NCI-H1092 (cell line): ENCODE data around the gene KCNAB1.
"Not testable (repeated sequence)": the region's sequence is repeated elsewhere in the genome, so short reads cannot be mapped to it uniquely, and the experiment has no call there.

Experiments
- DNase-seq: peaks from one replicate; lab custom pipeline; 2025; lab: John Stamatoyannopoulos, UW

KCNAB1 gene

DNA sequence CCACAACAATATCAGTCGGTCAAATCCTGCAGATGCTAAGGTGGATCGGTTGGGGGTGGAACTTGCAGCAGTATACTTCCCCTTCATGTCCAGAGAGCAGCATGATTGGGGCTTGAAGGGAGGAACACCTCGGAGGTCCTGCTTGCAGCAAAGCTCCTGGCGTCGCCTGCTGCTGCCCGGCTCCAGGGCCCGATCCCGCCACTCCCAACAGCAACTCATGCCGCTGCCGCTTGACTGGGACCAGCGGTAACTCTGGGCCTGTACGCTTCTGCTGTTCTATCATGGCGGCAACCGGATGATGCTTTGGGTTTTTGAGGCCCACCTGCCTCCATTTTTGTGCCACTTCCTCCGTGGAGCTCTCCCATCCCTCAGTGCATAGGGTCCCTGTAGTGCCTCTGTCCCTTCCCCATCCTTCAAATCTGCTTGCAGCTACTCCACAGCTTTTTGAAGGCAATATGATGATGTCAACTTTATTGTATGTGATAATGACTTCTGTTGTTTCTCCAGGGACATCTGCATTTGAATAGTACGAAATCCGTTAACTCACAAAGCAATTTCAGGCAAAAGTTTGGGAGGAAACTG, 56.3 kb downstream of the KCNAB1 start:
- no peak for DNase-seq

DNA sequence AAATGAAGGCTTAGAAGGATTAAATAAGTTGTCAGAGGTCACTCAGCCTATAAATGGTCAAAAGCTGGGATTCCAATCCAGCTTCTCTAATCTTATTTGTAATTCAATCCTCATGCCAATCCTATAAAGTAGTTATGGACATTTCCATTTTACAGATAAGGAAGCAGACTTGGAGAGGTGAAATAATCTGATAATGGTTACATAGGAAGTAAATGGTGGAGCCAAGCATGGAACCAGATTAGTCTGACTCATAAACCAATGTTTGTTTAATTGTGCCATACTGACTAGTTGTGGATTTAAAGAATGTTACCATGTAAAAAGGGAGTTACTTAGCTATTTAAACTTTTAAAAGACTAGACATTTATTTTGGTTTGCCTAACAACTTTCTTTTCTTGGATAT, 59.7 kb downstream of the KCNAB1 start:
- DNase-seq, result no peak

DNA sequence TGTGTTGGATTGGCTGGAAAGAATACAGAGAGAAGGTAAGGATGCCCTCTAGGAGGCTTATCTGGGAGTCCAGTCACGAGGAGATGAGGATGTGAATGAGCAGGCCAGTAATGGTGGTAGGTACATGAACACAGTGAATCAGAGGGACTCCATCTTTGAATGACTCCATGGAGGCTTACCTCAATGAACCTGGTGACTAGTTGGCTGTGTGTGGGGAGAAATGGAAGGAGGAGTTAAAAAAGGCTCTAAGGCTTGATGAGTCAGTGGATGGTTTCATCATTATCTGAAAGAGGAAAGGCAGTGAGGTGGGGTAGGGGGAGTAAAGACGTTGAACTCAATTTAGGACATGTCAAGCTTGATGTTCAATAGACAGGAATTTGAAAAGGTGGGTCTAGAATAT, 61.1 kb downstream of the KCNAB1 start:
- DNase-seq, result no peak

DNA sequence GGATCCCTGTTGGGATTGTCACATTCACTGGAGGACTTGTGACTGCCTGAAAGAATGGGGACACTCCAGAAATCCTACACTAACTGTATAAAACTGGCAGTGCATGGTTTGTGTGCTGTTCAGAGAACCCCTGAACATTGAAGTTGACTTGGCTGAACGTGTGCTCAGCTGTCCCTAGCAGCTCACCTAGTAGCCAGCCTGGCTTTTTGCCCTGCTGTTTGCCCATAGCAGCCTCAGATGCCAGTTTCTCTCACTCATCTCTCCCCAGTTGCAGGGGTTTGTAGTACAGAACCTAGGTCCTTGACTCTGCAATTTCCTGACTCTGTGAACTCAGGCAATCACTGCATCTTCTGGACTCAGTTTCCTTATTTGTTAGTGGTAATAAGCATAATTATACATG, 63.0 kb downstream of the KCNAB1 start:
- no peak for DNase-seq

DNA sequence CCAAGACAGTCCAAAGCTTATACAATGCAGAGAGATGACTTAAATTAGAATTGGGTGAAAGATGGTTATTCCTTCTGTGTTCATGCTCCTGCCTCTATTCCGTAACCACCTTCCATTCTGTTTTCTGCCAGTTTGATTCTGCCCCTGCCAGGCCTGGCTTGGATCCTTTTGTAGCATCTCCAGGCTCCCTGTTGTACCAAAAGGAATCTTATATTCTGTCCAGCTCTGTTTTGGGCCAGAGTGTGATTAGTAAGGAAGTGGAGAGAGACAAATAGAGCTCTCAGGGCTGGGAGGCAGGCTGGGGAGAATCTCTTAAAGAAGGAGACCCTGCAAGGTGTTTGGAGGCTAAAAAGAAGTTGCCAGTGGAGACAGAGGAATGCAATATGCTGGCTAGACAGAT, 63.8 kb downstream of the KCNAB1 start:
- DNase-seq, result no peak

DNA sequence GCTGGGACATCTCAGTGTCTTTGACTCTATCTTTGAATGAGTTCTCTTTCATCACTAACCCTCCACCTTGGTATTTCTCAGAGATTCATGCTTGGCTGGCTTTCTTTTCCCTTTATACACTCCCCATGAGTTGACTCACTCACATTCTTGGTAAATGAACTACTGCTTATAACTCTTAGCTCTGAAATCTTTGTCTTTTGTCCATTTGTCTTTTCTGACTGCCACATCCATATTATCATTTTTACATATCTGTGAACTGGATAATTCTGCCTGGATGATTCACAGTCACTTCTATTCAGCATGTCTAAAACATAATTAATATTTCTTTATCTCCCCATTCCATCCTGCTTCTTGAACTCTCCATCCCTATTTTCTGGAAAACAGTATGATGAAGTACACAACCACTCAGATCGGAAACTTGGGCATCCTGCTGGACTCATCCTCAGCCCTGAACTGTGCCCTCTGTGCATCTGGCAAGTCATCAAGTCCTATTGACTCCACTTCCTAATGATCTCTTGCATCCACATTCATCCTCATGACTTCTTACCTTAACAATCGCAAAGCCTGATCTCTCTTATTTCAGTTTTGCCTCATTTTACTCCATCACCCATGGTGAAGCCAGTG, 66.9 kb downstream of the KCNAB1 start:
- DNase-seq, result no peak

DNA sequence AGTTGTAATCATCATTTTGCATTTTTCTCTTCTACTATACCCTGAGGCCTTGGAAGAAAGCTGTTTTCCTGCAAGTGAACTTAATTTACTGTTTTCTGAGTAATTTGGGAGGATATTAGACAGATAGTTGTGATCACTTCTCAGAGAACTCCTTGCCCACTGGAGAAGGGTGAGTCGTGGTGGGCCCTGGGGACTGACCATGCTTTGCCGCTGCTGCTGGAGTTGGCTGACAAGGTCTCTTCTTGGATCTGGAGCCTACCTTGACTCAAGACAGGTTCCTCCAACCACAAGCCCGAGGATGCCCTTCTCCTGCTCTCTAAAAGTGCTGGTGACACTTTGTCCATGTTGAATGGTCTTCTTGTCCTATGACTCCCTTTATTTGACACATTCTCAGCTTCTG, 68.4 kb downstream of the KCNAB1 start:
- no peak for DNase-seq

DNA sequence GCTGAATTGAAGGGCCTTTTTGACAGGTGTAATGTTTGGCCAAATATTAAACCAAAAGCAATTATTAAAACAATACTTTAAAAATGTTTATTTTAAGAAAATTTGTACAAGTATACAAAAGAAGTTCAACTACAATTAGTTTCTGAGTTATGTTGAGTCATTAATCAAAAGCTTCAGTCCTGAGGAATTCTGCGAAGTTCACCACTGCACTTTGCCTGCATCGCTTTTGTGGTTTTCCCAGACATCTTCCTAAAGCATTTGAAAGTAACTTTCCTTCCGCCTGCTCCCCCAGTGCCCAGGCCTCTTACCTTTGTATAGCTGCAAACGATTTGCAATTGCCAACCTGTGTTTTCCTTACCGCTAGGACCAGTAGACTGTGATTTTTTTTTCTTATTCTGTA, 69.5 kb downstream of the KCNAB1 start:
- no peak for DNase-seq

DNA sequence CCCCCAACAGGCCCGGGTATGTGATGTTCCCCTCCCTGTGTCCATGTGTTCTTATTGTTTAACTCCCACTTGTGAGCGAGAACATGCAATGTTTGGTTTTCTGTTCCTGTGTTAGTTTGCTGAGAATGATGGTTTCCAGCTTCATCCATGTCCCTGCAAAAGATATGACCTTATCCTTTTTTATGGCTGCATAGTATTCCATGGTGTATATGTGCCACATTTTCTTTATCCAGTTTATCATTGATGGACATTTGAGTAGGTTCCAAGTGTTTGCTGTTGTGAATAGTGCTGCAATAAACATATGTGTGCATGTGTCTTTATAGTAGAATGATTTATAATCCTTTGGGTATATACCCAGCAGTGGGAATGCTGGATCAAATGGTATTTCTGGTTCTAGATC, 74.6 kb downstream of the KCNAB1 start:
- DNase-seq, result not testable (repeated sequence)

DNA sequence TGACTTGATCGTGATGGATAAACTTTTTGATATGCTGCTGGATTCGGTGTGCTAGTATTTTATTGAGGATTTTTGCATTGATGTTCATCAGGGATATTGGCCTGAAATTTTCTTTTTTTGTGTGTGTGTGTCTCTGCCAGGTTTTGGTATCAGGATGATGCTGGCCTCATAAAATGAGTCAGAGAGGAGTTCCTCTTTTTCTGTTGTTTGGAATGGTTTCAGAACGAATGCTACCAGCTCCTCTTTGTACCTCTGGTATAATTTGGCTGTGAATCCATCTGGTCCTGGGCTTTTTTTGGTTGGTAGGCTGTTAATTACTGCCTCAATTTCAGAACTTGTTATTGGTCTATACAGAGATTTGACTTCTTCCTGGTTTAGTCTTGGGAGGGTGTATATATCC, 76.8 kb downstream of the KCNAB1 start:
- DNase-seq, result not testable (repeated sequence)

DNA sequence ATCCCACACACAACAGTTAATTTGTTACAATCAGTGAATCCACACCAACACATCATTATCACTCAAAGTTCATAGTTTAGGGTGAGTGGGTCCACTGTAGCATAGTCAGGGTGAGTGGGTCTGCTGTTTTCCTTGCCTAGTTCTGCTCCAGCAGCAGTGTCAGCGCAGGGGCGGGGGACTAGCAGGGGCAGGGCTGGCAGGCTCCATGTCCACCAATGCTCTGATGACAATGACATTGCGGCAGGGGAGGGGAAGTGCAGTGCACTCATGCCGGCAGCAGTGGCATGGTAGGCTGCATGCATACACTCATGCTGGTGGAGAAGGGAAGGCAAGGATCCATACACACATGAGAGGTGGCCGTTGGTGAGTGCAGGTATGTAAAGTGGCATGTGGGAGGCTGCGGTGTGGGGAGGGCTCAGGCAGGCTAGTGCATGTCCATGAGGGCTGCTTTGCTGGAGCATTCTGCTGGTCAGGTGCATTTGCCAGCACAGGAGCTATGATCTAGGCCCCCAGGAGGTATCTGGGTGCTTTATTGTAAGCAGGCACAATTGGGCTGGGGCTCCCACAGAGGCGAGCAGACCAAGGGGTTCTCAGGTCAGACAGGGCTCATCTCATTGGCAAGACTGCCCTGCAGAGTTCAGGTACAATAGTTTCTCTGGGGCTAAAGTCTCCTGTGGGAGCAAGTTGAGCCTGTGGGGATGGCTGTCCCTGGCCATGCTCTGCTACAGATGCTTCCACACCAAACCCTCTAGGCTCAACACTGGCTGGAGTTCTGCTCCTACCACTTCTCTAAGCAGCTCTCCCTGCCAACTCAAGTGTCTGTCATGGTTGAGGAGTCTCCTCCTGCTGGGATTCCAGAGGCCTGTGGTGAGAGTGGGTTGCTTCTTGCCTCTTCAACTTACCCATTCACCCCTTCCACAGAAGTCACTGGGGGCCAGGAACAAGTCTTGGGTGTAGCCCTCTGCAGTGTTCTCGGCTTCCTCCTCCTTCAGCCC, 81.3 kb downstream of the KCNAB1 start:
- no peak for DNase-seq

DNA sequence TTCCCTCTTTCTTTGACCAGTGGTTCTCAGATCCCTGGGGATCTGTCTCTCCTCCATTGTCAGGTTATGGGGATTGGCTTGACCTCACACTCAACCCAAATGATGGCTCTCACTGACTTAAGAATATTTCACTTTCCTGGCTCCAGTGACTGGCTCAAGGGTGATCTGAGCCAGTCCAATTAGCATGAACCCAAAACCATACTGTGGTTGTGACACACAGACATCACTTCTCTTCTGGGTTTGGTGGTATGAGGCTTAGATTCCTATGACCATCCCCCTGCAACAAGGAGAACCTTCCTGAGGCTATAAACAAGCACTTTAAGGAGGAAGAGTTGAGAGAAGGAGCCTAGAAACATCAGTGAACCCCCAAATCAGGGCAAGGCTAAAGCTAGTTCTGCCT, 85.8 kb downstream of the KCNAB1 start:
- no peak for DNase-seq

DNA sequence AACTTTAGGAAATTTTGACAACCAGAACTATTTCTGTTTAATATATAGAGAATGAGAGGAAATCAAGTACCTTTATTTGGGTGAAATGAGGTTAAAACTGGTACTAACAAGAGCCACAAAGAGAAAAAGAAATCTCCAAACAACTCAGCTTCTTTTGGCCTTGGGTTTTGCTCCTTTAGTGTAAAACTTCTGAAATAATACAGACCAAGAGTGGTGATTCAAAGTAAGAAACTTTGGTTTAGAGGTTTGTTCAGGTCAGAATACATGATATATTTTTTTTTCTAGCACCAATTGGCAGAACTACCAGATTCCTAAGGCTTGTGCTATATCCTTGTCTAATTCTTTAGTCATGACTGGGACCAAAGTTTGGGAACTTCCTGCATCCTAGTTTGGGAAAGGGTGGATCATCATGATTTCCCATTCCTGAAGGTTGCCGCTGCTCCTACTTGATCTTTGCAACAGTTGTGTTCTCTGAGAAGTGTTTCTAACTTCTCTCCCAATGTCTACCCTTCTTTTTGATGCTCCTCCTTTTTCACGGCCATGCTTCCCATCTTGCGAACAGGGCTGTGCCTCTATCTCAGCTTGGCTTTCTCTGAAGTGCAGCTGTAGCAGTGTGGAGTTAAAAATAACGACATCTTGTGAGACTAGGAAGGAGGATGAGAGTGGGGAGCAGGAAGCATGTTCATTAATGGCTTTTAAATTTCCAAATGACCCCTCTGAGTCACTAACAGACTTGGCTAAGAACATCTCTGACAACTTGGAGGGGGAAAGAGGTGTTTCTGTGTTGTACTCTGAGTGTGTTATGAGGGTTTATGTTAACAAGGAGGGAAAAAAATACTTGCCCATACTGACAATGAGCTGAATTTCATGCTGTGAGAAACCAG, 87.7 kb downstream of the KCNAB1 start:
- no peak for DNase-seq

DNA sequence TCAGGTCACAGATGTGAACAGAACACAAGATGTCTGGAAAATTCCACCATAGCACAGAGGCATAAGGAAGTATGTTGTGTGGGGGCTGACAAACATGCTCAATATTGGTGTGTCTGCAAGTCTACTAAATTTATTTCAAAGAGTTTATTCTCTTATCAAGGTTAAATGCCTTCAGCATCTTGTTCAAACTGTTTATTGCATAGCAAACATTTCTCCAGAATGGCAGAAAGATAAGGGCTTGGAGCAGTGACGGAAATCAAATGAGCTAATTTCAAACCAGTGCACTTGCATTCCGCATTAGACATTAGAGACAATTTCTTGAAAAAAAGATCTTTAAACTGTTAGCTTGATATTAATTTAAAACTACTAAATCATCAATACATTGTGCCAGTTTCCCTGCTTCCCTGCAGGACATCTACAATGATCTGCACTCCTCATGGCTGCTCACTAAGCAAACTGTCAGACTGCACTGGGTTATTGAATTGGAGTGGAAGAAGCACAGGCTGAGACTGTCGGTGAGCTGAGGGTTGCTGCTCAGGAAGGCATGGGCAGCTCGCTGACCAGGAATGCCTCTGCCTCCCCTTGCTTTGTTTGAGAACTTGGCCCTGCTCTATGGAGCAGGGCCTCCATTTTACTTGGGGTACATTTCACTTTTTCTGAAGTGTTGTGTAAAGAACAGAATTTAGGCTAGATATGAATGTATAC, 89.4 kb downstream of the KCNAB1 start:
- no peak for DNase-seq

DNA sequence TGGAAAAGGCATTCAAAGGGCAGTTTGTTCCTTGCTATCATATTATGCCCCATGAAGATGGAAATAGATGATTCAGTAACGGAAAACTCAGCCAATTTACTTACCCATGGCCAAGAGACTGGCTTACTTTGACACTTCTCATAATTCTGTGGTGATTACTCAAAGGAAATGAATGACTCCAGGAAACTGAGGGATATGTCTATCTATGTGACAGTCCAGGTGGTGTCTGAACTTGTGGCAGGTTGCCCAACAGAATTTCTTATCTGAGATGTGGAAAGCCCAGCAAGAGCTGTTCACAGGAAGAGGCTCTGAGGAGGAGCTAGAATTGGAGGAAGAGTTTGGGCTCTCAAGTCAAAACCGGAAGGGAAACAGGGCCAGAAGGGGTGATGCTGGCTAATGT, 91.2 kb downstream of the KCNAB1 start:
- no peak for DNase-seq

DNA sequence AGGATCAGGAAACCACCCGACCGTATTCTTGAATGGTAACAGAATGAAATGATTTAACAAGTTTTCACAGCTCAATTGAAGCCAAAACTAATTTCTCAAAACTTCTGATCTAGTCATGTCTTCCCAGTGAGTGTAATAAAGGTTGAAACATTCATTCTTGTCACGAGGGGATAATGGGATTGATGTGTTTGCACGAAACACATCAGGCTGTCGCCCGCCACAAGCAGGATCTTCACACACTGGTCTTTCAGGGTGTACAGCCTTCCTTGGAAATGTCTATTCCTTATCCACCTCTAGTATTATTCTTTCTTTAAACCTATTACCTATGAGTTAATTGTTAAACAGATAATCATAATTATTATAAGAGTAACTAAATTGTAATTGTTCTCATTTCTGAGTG, 94.3 kb downstream of the KCNAB1 start:
- DNase-seq, result no peak

DNA sequence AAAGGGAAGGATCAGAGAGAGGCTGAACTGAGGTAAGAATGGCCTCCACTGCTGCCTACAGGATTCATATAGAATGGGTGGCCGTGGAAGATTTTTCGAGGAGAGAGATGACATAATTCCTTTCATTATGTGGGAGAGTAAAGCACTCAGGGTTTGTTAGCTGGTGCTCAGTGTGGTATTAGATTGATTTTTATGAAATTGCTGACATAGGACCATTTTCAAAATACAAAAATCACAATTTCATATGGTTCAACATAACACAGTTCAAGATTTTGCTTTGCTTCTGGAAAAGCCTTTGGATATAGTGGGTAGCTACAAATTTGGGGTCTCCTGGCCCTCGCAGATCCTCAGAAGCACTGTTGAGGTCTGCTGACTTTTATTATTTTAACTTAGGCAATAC, 95.4 kb downstream of the KCNAB1 start:
- no peak for DNase-seq

DNA sequence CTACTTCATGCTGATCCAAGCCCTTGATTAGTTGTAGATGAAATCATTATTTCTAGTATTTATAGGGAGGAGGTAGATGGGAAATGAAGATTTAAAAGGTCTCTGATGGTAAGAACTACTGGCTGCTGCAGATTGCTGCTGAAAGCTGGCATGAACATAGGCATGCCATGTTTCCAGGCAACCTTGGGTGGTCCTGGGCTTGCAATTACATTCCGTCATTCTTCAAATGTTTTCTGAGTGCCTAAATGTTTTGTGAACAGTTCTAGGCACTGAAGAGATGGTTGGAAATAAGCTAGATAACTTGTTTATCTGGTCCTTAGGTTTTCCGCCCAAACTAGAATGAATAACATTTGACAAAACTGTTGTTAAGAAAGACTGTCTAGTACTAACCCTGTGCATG, 95.8 kb downstream of the KCNAB1 start:
- DNase-seq, result no peak

DNA sequence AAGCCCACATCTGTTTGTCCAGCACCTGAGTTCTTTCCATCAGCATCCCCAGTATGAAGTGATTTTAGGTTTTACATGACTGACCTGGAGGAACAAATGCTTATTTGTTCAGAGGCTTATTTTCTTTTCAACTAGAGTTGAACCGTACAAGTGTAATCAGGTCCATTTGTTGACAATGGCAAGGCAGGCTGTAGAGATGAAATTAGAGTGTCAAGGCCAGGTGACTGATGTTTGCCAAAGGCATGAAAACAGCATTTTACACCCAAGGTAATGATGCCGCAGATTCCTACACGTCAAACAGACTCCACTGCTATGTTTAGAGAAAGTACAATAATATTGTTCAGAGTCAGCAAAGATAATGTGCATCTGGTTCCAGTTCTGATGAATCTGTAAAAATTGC, 96.5 kb downstream of the KCNAB1 start:
- no peak for DNase-seq

DNA sequence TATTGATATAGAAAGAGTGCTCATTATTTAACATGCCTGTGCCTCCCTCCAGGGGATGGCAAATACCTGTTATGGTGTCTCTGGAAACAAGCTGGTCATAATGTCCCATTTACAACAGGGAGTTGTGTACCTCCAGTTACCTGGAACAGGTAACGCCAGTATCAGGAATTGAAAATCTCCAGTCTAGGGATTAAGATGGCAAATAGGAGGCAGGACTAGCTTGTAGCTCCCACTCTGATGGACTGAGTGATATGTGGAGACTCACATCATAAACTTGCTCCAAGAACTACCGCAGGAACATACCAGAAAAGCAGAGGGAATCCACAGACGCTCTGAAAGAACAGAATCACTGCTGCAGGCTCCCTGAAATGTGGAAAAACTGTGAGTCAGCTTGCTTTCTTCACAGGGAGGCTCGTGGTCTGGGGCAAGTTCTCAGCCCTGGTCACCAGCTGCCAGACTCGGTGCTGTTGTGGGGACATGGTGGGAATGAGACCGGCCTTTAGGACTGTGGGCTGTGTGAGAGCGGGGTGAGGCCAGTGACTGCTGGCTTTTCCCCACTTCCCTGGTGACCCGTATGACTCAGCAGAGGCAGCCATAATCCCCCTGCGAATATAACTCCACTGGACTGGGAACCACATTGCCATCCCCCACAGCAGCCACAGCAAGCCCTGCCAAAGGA, 97.4 kb downstream of the KCNAB1 start:
- DNase-seq, result no peak

DNA sequence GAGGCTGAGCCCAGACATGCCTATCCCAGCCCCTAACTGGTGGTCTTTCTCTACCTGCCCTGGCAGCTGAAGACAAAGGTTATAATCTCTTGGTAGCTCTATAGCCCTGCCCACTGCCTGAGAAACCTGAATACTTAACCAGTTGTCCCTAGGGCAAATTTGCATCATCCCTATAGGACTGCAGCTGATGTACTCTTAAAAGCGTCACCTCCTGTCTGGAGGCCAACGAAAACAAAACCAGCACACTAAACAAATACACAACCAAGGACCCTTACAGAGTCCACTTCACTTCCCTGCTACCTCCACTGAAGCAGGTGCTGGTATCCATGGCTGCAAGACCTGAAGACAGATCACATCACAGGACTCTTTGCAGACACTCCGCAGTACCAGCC, 98.0 kb downstream of the KCNAB1 start:
- no peak for DNase-seq
